K562 (cell line): Measurements from ENCODE around the gene ACHE. TPM values are rescaled to one million over a fixed set of nuclear protein-coding genes. Genes with fewer than 3 reads are reported as not detected.

Source experiments
- ATF7 ChIP-seq: fragments of 450-650 bp; IDR thresholded peaks from 2 replicates; pipeline ENCODE4 v1.7.1; 2014; ENCODE audit warnings: mild to moderate bottlenecking, moderate library complexity
- BCLAF1 ChIP-seq, 2 experiments: fragments of 450-650 bp in 1 of 2; IDR thresholded peaks; 2 replicates each; pipeline ENCODE4 v1.6.1; 2011 to 2017; ENCODE audit warnings: low read depth in 2 of 2, antibody characterized with exemption in 1 of 2, borderline replicate concordance in 1 of 2, low read length in 1 of 2, mild to moderate bottlenecking in 1 of 2, mixed read lengths in 1 of 2; ENCODE audit not compliant: control insufficient read depth in 1 of 2
- BRF2 ChIP-seq: IDR thresholded peaks from 3 replicates; pipeline ENCODE4 v1.6.1; 2011; ENCODE audit warnings: borderline replicate concordance, mild to moderate bottlenecking; ENCODE audit not compliant: insufficient read length, insufficient read depth
- HINFP ChIP-seq: fragments of 450-650 bp; conservative IDR thresholded peaks from 2 replicates; pipeline ENCODE4 v1.6.1; 2016; ENCODE audit warnings: missing genetic modification characterization, low read depth, mild to moderate bottlenecking, control low read depth, missing compliant biosample characterization
- HMG20B ChIP-seq: fragments of 250-450 bp; sonication (Bioruptor Pico); IDR thresholded peaks from 2 replicates; pipeline ENCODE4 v1.5.0; 2021; ENCODE audit warnings: mild to moderate bottlenecking
- KAT2B ChIP-seq: IDR thresholded peaks from one replicate; pipeline ENCODE4 v1.6.1; 2012; ENCODE audit warnings: low read depth, mild to moderate bottlenecking, control low read depth, inconsistent platforms, low read length, moderate library complexity
- POU5F1 ChIP-seq: fragments of 150-350 bp; IDR thresholded peaks from 2 replicates; pipeline ENCODE4 v1.6.1; 2014; ENCODE audit warnings: borderline replicate concordance, low read length, low read depth, mild to moderate bottlenecking; ENCODE audit not compliant: partially characterized antibody
- RBM17 ChIP-seq: fragments of 200-400 bp; formaldehyde crosslinking; IDR thresholded peaks from 2 replicates; pipeline ENCODE4 v1.6.1; 2017; ENCODE audit warnings: low read depth, mild to moderate bottlenecking, low read length, borderline replicate concordance
- SMARCA5 ChIP-seq: fragments of 450-650 bp; IDR thresholded peaks from 2 replicates; pipeline ENCODE4 v1.6.1; 2016
- SNAPC5 ChIP-seq: fragments of 250-450 bp; sonication (Bioruptor Pico); IDR thresholded peaks from 2 replicates; pipeline ENCODE4 v1.8.0; 2021; ENCODE audit warnings: moderate library complexity, mild to moderate bottlenecking, inconsistent platforms
- TCF15 ChIP-seq: fragments of 250-450 bp; sonication (Bioruptor Pico); IDR thresholded peaks from 2 replicates; pipeline ENCODE4 v1.8.0; 2022; ENCODE audit warnings: moderate library complexity, mild to moderate bottlenecking, inconsistent platforms
- TCF7 ChIP-seq: sonication (generic); IDR thresholded peaks from 2 replicates; pipeline ENCODE4 v1.6.1; 2016; ENCODE audit warnings: antibody characterized with exemption, borderline replicate concordance
- TFAP4 ChIP-seq: sonication (generic); formaldehyde crosslinking; IDR thresholded peaks from 2 replicates; pipeline ENCODE4 v1.8.0; 2022; ENCODE audit warnings: missing genetic modification reagents, mild to moderate bottlenecking, moderate library complexity, borderline replicate concordance
- U2AF1 ChIP-seq: fragments of 200-400 bp; formaldehyde crosslinking; optimal IDR thresholded peaks from 2 replicates; pipeline ENCODE3; 2017; ENCODE audit warnings: mild to moderate bottlenecking, low read depth, low read length, moderate library complexity
- ZBTB12 ChIP-seq: fragments of 250-450 bp; sonication (Bioruptor Pico); IDR thresholded peaks from 2 replicates; pipeline ENCODE4 v1.4.0; 2020
- ZBTB17 ChIP-seq: fragments of 450-650 bp; formaldehyde crosslinking; IDR thresholded peaks from 2 replicates; pipeline ENCODE4 v1.4.0; 2020; ENCODE audit warnings: mild to moderate bottlenecking
- ZC3H4 ChIP-seq: sonication (generic); formaldehyde crosslinking; IDR thresholded peaks from 2 replicates; pipeline ENCODE4 v1.9.0; 2021; ENCODE audit warnings: missing genetic modification reagents, borderline replicate concordance
- polyA plus RNA-seq, 8 experiments: library from polyadenylated mRNA; depleted of rRNA in 4 of 8; stranded (reverse) in 5 of 8; unstranded in 3 of 8; fragments of >200 nt; fragmentation: Nextera tagmentation in 2 of 8; fragmentation: Illumina TruSeq in 1 of 8; extraction: Ambion mirVana in 2 of 8; extraction: Trizol in 1 of 8; gene quantifications; 2 replicates each; pipeline versions ENCODE4 v1.2.1 to v1.2.3, GENCODE V29; 2011 to 2014; ENCODE audit warnings: inconsistent platforms in 1 of 8, missing spikeins in 1 of 8
- total RNA-seq, 7 experiments: library from RNA; depleted of rRNA in 6 of 7; stranded (reverse); fragments of >200 nt in 6 of 7; fragmentation: Illumina TruSeq in 2 of 7; extraction: Trizol in 2 of 7; gene quantifications; 2 replicates each; pipeline versions ENCODE4 v1.2.1 to v1.2.3, GENCODE V29; 2011 to 2021; ENCODE audit warnings: low replicate concordance in 1 of 7

Gene ACHE
- total and polyA plus RNA-seq, 9 of the 15 experiments (the other 6 are each of a cell fraction or from before 2014, with no cell fraction given), result 0.04 to 8.8 (median 1.9) TPM

GRCh38 chr7:100867040-100867775 lies 28.5 kb downstream of the ACHE start, which contains the start of gene TRIP6 (continued):
- TF ChIP-seq TCF15 (CRISPR knock-in tag) (no peak), KAT2B (no peak), SMARCA5 (no peak), ZBTB12 (CRISPR knock-in tag) (peak; percentile 77), BCLAF1 (IDR thresholded peaks at IDR 0.05; ENCODE audit: borderline replicate concordance in 1 of 2, control insufficient read depth in 1 of 2, low read depth in 2 of 2, low read length in 1 of 2) (no peak), ZC3H4 (CRISPR knock-in tag) (no peak), TCF7 (0 out of 2 replicates have a peak, but pooled peaks have one; percentile 23), BRF2 (no peak), RBM17 (no peak), HINFP (tag) (no peak), ATF7 (peak; percentile 100), POU5F1 (no peak), ZBTB17 (no peak), SNAPC5 (CRISPR knock-in tag) (no peak), TFAP4 (CRISPR knock-in tag) (peak; percentile 89), HMG20B (no peak), U2AF1 (no peak)
